Omental fat pad (tissue), 4 donors: Measurements from ENCODE around the gene DUOXA1. TPM values are rescaled to one million over a fixed set of nuclear protein-coding genes. Genes with fewer than 3 reads are reported as not detected.

Source experiments
- ATAC-seq: fragments of 150-250 bp; one replicate; pipeline ENCODE4 v1.9.1; 2016; ENCODE audit warnings: mild to moderate bottlenecking, moderate library complexity; ENCODE audit not compliant: low FRiP score
- DNase-seq: peaks from one replicate; pipeline ENCODE4 v3.0.0-alpha.2; 2019; ENCODE audit warnings: low spot score
- CTCF ChIP-seq, 3 donors: fragments of 450-650 bp; IDR thresholded peaks; one replicate each; pipeline ENCODE4 v1.5.1; 2016 to 2017; ENCODE audit warnings: antibody characterized with exemption in 3 of 3, mild to moderate bottlenecking in 3 of 3, moderate library complexity in 2 of 3
- total RNA-seq, 4 donors: library from RNA; depleted of rRNA; stranded (reverse); fragments of >200 nt; gene quantifications; one replicate each; pipeline ENCODE4 v1.1.0, GENCODE V29; 2016

DUOXA1 gene
- total RNA-seq, 4 donors from 2014 or later: 0.95 to 1.9 (median 1.4) TPM

- ATAC-seq (no peak), DNase-seq (no peak)
Measured at GRCh38 chr15:45146405-45146804, 16.7 kb upstream of the DUOXA1 start.

GRCh38 chr15:45144775-45145174, 15.1 kb upstream of the DUOXA1 start:
- no peak for TF ChIP-seq CTCF (IDR thresholded peaks at IDR 0.05)
- ATAC-seq: no peak
- no peak for DNase-seq

More at GRCh38 chr15:45146405-45146804, 16.7 kb upstream of the DUOXA1 start:
- TF ChIP-seq CTCF (IDR thresholded peaks at IDR 0.05): no peak

GRCh38 chr15:45143946-45144345, 14.3 kb upstream of the DUOXA1 start:
- DNase-seq (no peak), ATAC-seq (no peak)
- TF ChIP-seq CTCF (IDR thresholded peaks at IDR 0.05): no peak

- no peak for TF ChIP-seq CTCF (IDR thresholded peaks at IDR 0.05)
- ATAC-seq (no peak), DNase-seq (no peak)
Measured at GRCh38 chr15:45143056-45143455, 13.4 kb upstream of the DUOXA1 start.

GRCh38 chr15:45141386-45141785, 11.7 kb upstream of the DUOXA1 start:
- DNase-seq: no peak
- no peak for ATAC-seq
- no peak for TF ChIP-seq CTCF (IDR thresholded peaks at IDR 0.05)

- TF ChIP-seq CTCF (IDR thresholded peaks at IDR 0.05): no peak
- DNase-seq (no peak), ATAC-seq (no peak)
Measured at GRCh38 chr15:45140557-45141250, 11.0 kb upstream of the DUOXA1 start.

GRCh38 chr15:45139770-45140169, 10.1 kb upstream of the DUOXA1 start:
- ATAC-seq (no peak), DNase-seq (no peak)
- no peak for TF ChIP-seq CTCF (IDR thresholded peaks at IDR 0.05)
